8988T (cell line): ENCODE data around the gene AGRP.
"Not testable (repeated sequence)": the region's sequence is repeated elsewhere in the genome, so short reads cannot be mapped to it uniquely, and the experiment has no call there.

Experiments
- DNase-seq: peaks from one replicate; pipeline ENCODE4 v3.0.0; 2011

The AGRP gene

GRCh38 chr16:67483150-67483549, at the start of gene AGRP:
Gene AGRP, minus strand, starts transcription at chr16:67483547. Its CDS starts 149 bp downstream, at chr16:67483398.
- no peak for DNase-seq

- DNase-seq = no peak
These were observed 47.9 kb upstream of the AGRP start for GRCh38 chr16:67531247-67531646.

DNA sequence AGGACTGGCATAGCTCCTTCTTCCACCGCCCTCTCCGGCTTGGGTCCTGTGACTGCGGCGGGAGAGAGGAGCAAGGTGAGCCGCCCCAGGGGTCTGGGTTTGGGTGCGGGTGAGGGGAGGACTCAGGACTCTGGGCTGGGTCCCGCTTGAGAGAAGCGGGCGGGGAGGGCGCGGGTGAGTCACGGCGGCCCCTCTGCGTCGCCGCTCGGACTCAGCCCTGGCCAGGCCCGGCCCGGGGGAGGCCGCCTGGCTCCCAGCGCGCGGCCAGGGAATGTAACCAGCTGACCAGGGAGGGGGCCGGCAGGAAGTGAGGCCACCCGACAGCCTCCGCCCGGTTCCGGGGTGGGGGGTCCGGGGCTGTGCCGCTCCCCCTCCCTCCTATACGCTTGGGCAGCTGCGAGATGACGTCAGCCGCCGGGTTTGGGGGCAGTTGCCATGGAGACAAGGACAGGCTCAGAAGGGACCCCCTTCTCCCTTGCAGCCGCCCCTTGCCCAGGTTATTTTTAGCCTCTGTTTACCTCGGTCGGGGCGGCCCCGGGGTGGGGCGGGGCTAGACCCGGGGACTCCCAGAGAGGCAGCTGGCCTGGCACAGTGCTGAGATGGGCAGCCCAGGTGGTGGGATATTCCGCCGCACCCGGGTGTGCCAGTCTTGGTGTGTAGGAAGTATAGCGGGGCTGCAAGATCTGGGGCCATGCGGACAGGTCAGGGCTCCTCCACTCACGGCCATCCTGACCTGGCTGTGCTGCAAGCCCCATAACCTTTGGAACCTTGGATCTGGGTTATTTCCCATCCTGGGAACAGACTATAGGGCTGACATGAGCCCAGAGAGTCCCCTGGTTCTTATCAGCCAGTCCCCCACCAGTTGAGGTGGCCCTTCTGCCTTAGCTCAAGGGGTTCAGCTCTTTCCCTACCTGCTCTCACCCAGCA, 46.9 kb upstream of the AGRP start:
- peak; percentile 87 for DNase-seq

DNA sequence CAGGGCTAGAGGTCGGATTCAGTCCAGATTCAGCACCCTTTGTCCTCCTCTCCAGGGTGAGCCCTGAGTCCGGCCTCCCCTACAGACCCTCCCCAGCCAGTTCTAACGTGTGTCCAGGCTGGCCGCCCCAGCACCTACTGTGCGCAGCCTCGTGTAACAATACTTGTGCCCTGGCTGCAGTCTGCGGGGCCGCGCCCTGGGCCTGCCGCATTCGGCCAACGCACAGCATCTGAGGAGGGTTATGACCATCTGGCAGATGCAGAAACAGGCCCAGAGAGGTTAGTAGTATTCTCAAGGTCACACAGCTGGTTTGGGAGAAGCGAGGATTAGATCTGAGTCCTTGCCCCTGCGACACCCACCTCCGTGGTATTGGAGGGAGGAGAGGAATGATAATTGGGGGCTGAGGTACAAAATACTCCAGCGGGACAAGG, 46.2 kb upstream of the AGRP start:
- no peak for DNase-seq

GRCh38 chr16:67528870-67529581, 45.7 kb upstream of the AGRP start:
- DNase-seq = peak; percentile 84

DNA sequence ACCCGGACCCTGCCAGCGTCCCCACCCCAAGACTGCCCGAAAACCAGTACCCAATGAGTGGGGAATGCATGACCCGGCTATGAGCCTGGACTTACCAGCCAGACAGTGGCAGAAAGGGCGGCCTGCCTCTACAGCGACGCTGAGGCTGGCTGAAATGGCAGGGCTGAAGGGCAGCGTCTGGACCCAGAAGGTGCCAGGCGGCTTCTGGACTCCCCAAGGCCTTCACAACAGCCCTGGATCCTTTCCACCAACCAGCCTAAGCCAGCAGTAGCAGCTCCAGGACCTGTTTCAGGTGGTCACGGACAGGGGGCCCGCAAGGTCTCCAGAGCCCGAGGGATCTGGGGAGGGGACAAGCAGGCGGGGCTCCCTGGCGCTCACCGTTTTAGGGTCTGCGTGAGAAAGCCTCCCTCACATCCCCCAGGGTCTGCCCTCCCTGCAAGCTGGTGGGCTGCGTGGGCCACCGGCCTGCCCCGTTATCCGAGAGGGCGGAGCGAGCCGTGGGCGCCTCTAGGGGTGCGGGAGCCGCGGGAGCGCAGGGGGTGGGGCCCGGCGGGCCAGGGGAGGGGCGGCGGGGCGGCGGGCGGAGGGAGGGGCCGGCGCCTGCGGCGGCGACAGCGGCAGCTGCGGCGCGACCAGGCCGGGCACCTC, 45.0 kb upstream of the AGRP start, which contains the start of gene RIPOR1:
TSS of gene RIPOR1 (plus strand) at position 608 of the 648 bp plus-strand sequence. CDS start 9,618 bp downstream, outside the sequence.
- peak; percentile 96 for DNase-seq

GRCh38 chr16:67526149-67526791, 42.9 kb upstream of the AGRP start:
- no peak for DNase-seq

- DNase-seq = no peak
These were observed 42.0 kb upstream of the AGRP start for GRCh38 chr16:67525176-67525860.

- peak; percentile 95 for DNase-seq
These were observed 37.9 kb upstream of the AGRP start for GRCh38 chr16:67521095-67521804.

GRCh38 chr16:67519242-67519641, 35.9 kb upstream of the AGRP start:
- no peak for DNase-seq

DNA sequence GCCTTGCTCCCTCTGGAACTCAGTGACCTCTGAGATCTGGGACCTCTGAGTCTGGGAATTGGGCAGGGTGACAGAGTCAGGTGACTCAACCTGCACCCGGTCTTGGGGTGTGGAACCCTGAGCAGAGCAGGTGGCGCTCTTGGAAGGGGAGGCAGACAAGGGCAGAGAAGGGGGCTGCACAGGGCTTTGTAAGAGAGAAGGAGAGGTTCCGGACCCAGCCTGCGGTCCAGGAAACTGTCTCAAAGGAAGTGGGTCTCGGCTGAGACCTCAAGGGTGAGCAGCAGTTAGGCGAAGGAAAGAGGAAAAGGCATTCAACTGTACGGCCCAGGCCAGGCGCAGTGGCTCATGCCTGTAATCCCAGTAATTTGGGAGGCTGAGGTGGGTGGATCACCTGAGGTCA, 35.3 kb upstream of the AGRP start:
- DNase-seq = no peak

DNA sequence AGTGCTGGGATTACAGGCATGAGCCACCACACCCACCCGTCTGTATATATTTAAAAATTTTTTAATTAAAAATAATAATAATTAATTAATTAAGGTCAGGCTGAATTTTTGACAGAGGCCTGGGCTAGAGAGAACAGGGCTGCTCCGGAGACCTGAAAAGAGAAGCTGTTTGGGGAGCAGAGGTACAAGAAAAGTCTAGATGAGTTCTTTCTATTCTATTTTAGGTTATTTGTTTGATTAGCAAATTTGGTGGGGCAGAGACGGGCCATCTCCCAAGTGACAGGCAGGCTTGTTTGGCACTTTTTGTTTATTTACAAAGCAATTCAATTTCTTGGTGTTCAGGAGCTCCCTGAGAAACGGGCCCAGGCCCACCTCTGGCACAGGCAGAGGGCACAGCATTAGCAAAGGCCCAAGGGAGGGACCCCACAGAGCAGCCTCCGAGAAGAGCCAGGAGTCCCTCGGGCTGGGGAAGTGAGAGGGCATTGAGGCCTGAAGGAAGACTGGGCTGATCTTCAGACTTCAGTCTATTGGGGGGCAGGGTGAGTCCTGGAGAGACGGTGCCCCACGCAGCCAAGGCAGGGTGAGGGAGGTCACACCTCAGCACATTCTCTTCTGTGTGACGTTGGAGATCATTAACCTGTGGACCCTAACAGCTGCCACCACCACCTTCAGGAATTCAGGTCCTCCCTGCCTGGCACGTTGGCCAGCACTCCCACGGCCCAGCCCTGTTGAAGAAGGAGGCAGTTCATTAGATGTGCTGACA, 34.5 kb upstream of the AGRP start:
- DNase-seq = no peak

GRCh38 chr16:67517155-67517445, 33.8 kb upstream of the AGRP start:
- no peak for DNase-seq

GRCh38 chr16:67516296-67517154, 33.2 kb upstream of the AGRP start:
- peak; percentile 80 for DNase-seq

DNA sequence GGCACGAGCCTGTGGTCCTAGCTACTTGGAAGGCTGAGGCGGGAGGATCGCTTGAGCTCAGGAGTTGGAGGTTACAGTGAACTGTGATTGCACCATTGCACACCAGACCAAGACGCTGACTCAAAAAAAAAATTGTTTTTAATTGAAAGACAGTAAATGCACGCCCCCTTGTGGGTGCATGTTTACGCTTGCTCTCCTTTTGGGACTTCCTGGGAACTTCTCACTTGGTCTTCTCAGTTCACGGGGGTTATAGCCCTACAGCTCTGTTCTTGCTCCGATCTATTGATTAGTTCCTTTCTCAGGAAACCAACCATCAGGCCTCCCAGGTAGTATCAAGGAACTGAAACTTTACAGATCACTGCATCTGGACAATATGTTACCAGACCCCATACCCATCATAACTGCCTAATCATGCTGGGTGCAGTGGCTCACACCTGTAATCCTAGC, 31.1 kb upstream of the AGRP start:
- no peak for DNase-seq

DNA sequence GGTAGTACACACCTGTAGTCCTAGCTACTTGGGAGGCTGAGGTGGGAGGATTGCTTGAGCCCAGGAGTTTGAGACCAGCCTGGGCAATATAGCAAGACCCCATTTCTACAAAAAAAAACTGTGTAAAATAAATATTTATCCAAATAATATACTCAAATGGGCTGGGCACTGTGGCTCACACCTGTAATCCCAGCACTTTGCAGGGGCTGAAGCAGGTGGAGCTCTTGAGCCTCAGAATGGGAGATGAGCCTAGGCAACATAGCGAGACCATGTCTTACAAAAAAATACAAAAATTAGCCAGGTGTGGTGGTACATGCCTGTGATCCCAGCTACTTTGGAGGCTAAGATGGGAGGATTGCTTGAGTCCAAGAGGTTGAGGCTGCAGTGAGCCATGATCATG, 30.5 kb upstream of the AGRP start:
- DNase-seq = not testable (repeated sequence)

- DNase-seq = no peak
These were observed 25.7 kb upstream of the AGRP start for GRCh38 chr16:67509016-67509415.

DNA sequence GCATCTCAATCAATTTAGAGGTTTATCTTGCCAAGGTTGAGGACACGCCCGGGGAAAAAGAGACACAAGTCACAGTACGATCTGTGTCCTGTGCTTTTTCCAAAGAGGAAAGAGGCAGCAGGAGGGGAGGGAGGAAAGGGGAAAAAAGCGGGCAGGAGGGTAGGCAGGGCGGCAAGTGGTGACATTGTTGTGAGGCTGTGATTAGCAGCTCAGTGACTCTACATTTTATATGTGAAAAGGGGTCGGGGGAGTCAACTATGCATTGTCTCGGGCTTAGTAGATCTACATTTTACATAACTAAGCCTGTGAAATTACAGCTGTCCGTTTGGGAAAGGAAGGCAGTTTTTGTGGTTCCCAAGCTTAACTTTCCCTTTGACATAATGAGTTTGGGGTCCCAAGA, 23.1 kb upstream of the AGRP start:
- DNase-seq = no peak
